ENCODE results near the gene CTDSP1. TPM values are rescaled to one million over a fixed set of nuclear protein-coding genes. Genes with fewer than 3 reads are reported as not detected.

CTDSP1 gene
- polyA plus RNA-seq, 3 donors, result 46.4 to 258 (median 49.9) TPM

DNA sequence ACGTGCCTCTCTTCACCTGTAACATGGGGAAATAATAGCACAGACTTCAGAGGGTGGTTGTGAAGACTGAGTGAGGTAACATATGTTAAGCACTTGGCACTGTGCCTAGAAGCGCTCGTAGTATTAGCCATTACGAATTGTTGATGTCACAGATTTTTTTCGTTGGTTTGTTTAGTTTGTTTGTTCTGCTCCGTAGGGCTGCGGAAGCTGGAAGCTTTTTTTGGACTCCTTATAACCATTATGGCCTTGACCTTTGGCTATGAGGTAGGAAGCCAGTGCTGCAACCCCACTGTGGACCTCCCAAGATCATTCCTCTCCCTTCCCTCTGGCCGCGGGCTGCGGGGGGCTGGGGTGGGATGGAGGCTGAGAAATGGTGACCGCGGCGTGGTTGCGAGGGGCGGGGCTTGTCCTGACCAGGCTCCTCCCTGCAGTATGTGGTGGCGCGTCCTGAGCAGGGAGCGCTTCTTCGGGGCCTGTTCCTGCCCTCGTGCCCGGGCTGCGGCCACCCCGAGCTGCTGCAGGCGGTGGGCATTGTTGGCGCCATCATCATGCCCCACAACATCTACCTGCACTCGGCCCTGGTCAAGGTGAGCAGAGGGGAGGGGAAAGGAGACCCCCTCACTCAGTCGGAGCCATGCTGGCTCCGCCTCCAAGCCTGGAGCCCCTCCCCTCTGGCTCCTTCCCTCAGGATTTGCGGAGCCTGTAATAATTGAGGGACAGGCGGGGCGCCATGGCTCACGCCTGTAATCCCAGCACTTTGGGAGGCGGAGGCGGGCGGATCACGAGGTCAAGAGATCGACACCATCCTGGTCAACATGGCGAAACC lies 12.1 kb upstream of the CTDSP1 start:
- peak overlapping the region; percentile 89 to 100 for H3K4me3 Mint-ChIP-seq
- peaks cover 71% of the 10 kb centered on the region for H3K4me1 Mint-ChIP-seq
- peak; percentile 76 to 91 (median 79) for DNase-seq
- WGBS (ENCODE audit: insufficient coverage), result 9% methylated on average over 17 of the region's 38 CpGs
- no peaks in the 10 kb centered on the region for H3K27me3 ChIP-seq (ENCODE audit: control insufficient read depth in 2 of 2, insufficient read depth in 2 of 2, low read length in 2 of 2)
- peak overlapping the region in 1 of 3 experiments; percentile 100 for H3K4me3 ChIP-seq (replicated peaks in 1 of 3; ENCODE audit: low read depth in 2 of 3, low read length in 3 of 3)
- peaks cover 98% of the 10 kb centered on the region for H4K20me1 ChIP-seq (ENCODE audit: insufficient read depth, low read length)
- peak overlapping the region; percentile 91 to 100 (median 96) for H3K27ac Mint-ChIP-seq
- intact Hi-C loops (cut with micrococcal nuclease), result no loop called here
- H3K9ac ChIP-seq (ENCODE audit: insufficient read depth, low read length, poor library complexity, severe bottlenecking), result peak overlapping the region; percentile 34
- TF ChIP-seq, protein P1, sequence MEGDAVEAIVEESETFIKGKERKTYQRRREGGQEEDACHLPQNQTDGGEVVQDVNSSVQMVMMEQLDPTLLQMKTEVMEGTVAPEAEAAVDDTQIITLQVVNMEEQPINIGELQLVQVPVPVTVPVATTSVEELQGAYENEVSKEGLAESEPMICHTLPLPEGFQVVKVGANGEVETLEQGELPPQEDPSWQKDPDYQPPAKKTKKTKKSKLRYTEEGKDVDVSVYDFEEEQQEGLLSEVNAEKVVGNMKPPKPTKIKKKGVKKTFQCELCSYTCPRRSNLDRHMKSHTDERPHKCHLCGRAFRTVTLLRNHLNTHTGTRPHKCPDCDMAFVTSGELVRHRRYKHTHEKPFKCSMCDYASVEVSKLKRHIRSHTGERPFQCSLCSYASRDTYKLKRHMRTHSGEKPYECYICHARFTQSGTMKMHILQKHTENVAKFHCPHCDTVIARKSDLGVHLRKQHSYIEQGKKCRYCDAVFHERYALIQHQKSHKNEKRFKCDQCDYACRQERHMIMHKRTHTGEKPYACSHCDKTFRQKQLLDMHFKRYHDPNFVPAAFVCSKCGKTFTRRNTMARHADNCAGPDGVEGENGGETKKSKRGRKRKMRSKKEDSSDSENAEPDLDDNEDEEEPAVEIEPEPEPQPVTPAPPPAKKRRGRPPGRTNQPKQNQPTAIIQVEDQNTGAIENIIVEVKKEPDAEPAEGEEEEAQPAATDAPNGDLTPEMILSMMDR (IDR thresholded peaks at IDR 0.05), result no peak
- no peak overlapping the region for H2AFZ ChIP-seq (ENCODE audit: insufficient read depth, low read depth, low read length, poor library complexity, severe bottlenecking)
- peaks cover 74% of the 10 kb centered on the region for H3K79me2 ChIP-seq (ENCODE audit: insufficient read depth, low read length)
- peak overlapping the region; percentile 71 to 73 for H3K27ac ChIP-seq (ENCODE audit: low read depth in 1 of 2, low read length in 2 of 2)
- H3K9me3 Mint-ChIP-seq, result peaks cover 0 to 2% (median 0%) of the 10 kb centered on the region in 7 donors
- H3K4me2 ChIP-seq (replicated peaks; ENCODE audit: extremely low read depth, low read length, poor library complexity, severe bottlenecking), result peak overlapping the region; percentile 100
- H3K4me1 ChIP-seq (ENCODE audit: control insufficient read depth in 1 of 2, insufficient read depth in 2 of 2, low read length in 2 of 2), result peaks cover 83 to 98% of the 10 kb centered on the region in 2 donors
- H3K36me3 ChIP-seq (replicated peaks in 1 of 2; ENCODE audit: control insufficient read depth in 1 of 2, insufficient read depth in 2 of 2, low read length in 2 of 2), result peaks cover 80 to 81% of the 10 kb centered on the region in 2 donors
- H3K36me3 Mint-ChIP-seq, result peaks cover 81 to 96% of the 10 kb centered on the region in 2 donors
- H3K27me3 Mint-ChIP-seq (ENCODE audit: low read depth in 3 of 3), result peaks cover 0 to 3% (median 0%) of the 10 kb centered on the region in 3 donors
- no peaks in the 10 kb centered on the region for H3K9me3 ChIP-seq (replicated peaks in 1 of 2; ENCODE audit: control insufficient read depth in 1 of 2, insufficient read depth in 1 of 2, low read length in 2 of 2)

DNA sequence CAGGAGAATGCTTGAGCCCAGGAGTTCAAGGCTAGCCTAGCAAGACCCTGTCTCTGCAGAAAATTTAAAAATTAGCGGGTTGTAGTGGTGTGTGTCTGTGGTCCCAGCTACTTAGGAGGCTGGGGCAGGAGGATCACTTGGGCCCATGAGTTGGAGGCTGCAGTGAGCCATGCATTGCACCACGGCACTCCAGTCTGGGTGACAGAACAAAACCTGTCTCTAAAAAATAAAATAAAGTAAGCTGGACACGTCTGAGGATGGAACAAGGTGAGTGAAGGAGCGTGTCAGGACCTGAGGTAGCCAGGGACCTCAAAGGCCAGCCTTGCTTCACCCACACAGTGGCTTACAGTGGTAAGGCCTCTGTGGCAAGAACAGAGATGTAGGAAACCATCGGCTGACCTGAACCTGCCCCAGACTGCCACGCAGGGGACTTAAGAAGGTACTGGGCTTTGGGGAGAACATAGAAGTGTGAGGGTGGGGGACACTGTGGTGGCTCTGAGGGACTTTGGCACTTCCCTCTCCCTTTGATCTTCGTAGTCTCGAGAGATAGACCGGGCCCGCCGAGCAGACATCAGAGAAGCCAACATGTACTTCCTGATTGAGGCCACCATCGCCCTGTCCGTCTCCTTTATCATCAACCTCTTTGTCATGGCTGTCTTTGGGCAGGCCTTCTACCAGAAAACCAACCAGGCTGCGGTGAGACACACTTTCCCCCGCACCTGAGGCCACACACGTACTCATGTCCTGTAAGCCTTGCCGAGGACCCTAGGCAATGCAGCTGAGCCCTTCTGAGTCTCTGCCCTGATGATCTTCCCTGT lies 10.1 kb upstream of the CTDSP1 start:
- peaks cover 83 to 98% of the 10 kb centered on the region in 2 donors for H3K4me1 ChIP-seq (ENCODE audit: control insufficient read depth in 1 of 2, insufficient read depth in 2 of 2, low read length in 2 of 2)
- Mint-ChIP-seq H3K36me3 (peaks cover 92 to 99% of the 10 kb centered on the region in 2 donors), H3K27me3 (ENCODE audit: low read depth in 3 of 3) (peaks cover 0 to 5% (median 0%) of the 10 kb centered on the region in 3 donors), H3K9me3 (peaks cover 0 to 2% (median 0%) of the 10 kb centered on the region in 7 donors), H3K27ac (peak overlapping the region; percentile 30 to 91 (median 76)), H3K4me1 (peaks cover 84% of the 10 kb centered on the region), H3K4me3 (peak overlapping the region in 1 of 2 donors; percentile 49)
- H3K4me2 ChIP-seq (replicated peaks; ENCODE audit: extremely low read depth, low read length, poor library complexity, severe bottlenecking), result no peak overlapping the region
- H3K27me3 ChIP-seq (ENCODE audit: control insufficient read depth in 2 of 2, insufficient read depth in 2 of 2, low read length in 2 of 2), result no peaks in the 10 kb centered on the region
- TF ChIP-seq, protein P1 (IDR thresholded peaks at IDR 0.05), result no peak
- H3K4me3 ChIP-seq (replicated peaks in 1 of 3; ENCODE audit: low read depth in 2 of 3, low read length in 3 of 3), result no peak overlapping the region
- no peaks in the 10 kb centered on the region for H3K9me3 ChIP-seq (replicated peaks in 1 of 2; ENCODE audit: control insufficient read depth in 1 of 2, insufficient read depth in 1 of 2, low read length in 2 of 2)
- peaks cover 94 to 98% of the 10 kb centered on the region in 2 donors for H3K36me3 ChIP-seq (replicated peaks in 1 of 2; ENCODE audit: control insufficient read depth in 1 of 2, insufficient read depth in 2 of 2, low read length in 2 of 2)
- H4K20me1 ChIP-seq (ENCODE audit: insufficient read depth, low read length), result peaks cover 98% of the 10 kb centered on the region
- DNase-seq, result no peak
- H2AFZ ChIP-seq (ENCODE audit: insufficient read depth, low read depth, low read length, poor library complexity, severe bottlenecking), result no peak overlapping the region
- 87% methylated on average over 12 of the region's 17 CpGs for WGBS (ENCODE audit: insufficient coverage)
- no peak overlapping the region for H3K27ac ChIP-seq (ENCODE audit: low read depth in 1 of 2, low read length in 2 of 2)
- intact Hi-C loops (cut with micrococcal nuclease), result loop anchor here in 1 of 2 donors (10.0 kb wide), 1 partner anchor 175 kb away; the partner anchor contains the start of genes CNOT9 and USP37
- H3K9ac ChIP-seq (ENCODE audit: insufficient read depth, low read length, poor library complexity, severe bottlenecking), result no peak overlapping the region
- H3K79me2 ChIP-seq (ENCODE audit: insufficient read depth, low read length), result peaks cover 61% of the 10 kb centered on the region
